ENCODE measurements around the gene PRKCG. TPM values are rescaled to one million over a fixed set of nuclear protein-coding genes. Genes with fewer than 3 reads are reported as not detected.
A peak's percentile ranks its signal among the peaks of the same experiment; 100 is the strongest.

Gene PRKCG
- total RNA-seq, 6 donors from 2014 or later: 0.17 to 1.0 (median 0.39) TPM; not detected in 3

DNA sequence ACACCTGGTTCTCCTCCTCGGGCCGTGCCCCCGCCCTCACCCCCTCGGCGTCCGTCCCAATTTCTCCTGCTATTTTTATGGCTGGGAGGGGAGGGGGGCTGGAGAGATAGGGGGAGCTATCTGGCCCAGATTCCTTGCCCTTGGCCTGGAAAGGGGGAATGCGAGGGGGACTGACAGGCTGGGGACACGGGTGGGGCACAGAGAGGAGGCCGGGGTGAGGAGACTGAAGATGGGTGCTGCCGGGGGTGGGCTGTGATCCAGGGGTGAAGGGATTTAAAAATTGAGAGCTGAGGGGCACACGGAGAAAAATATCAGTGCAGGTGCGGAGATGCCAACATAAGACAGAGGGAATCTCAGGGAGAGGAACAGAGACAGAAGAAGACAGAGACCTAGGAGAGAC lies 2.3 kb downstream of the PRKCG start:
- no peak for DNase-seq
- TF ChIP-seq POLR2A (IDR thresholded peaks at IDR 0.05) (no peak), POLR2AphosphoS5 (IDR thresholded peaks at IDR 0.05) (no peak), EP300 (IDR thresholded peaks at IDR 0.05) (no peak)
- TF ChIP-seq, protein P1, sequence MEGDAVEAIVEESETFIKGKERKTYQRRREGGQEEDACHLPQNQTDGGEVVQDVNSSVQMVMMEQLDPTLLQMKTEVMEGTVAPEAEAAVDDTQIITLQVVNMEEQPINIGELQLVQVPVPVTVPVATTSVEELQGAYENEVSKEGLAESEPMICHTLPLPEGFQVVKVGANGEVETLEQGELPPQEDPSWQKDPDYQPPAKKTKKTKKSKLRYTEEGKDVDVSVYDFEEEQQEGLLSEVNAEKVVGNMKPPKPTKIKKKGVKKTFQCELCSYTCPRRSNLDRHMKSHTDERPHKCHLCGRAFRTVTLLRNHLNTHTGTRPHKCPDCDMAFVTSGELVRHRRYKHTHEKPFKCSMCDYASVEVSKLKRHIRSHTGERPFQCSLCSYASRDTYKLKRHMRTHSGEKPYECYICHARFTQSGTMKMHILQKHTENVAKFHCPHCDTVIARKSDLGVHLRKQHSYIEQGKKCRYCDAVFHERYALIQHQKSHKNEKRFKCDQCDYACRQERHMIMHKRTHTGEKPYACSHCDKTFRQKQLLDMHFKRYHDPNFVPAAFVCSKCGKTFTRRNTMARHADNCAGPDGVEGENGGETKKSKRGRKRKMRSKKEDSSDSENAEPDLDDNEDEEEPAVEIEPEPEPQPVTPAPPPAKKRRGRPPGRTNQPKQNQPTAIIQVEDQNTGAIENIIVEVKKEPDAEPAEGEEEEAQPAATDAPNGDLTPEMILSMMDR (IDR thresholded peaks at IDR 0.05): no peak
- H3K9me3 ChIP-seq: no peaks in the 10 kb centered on the region
- no peak for ATAC-seq (ENCODE audit: low FRiP score in 2 of 2)
- H3K4me3 ChIP-seq: no peak overlapping the region
- peaks cover 0 to 28% (median 23%) of the 10 kb centered on the region in 4 donors for H3K27me3 ChIP-seq
- H3K36me3 ChIP-seq: no peaks in the 10 kb centered on the region
- H3K4me1 ChIP-seq: peaks cover 16 to 21% (median 20%) of the 10 kb centered on the region in 4 donors
- H3K27ac ChIP-seq: no peak overlapping the region
- WGBS, 2 donors: 30 to 31% methylated on average over 12 of the region's 12 CpGs

- no peaks in the 10 kb centered on the region for H3K9me3 ChIP-seq
- H3K27ac ChIP-seq: no peak overlapping the region
- H3K27me3 ChIP-seq: peaks cover 0 to 30% (median 24%) of the 10 kb centered on the region in 4 donors
- TF ChIP-seq, protein P1 (IDR thresholded peaks at IDR 0.05): no peak
- TF ChIP-seq EP300 (IDR thresholded peaks at IDR 0.05): no peak
- TF ChIP-seq POLR2A (IDR thresholded peaks at IDR 0.05): no peak
- TF ChIP-seq POLR2AphosphoS5 (IDR thresholded peaks at IDR 0.05): no peak
- WGBS, 2 donors: 90% methylated on average over 10 of the region's 10 CpGs
- DNase-seq (no peak), ATAC-seq (ENCODE audit: low FRiP score in 2 of 2) (no peak)
- peaks cover 13 to 23% (median 21%) of the 10 kb centered on the region in 4 donors for H3K4me1 ChIP-seq
- no peak overlapping the region for H3K4me3 ChIP-seq
- no peaks in the 10 kb centered on the region for H3K36me3 ChIP-seq
Measured at GRCh38 chr19:53885036-53885435, 3.0 kb downstream of the PRKCG start.

- Histone ChIP-seq H3K4me3 (no peak overlapping the region), H3K9me3 (no peaks in the 10 kb centered on the region), H3K36me3 (no peaks in the 10 kb centered on the region), H3K4me1 (peaks cover 0 to 10% (median 7%) of the 10 kb centered on the region in 4 donors), H3K27ac (no peak overlapping the region), H3K27me3 (peaks cover 0 to 7% (median 0%) of the 10 kb centered on the region in 4 donors)
- ATAC-seq (ENCODE audit: low FRiP score in 2 of 2): no peak
- WGBS, 2 donors: 63 to 73% methylated on average over 17 to 22 of the region's 23 CpGs
- DNase-seq: peak in 1 of 2 donors; percentile 62
- TF ChIP-seq, protein P1 (IDR thresholded peaks at IDR 0.05): no peak
- TF ChIP-seq EP300 (IDR thresholded peaks at IDR 0.05) (no peak), POLR2A (IDR thresholded peaks at IDR 0.05) (no peak), POLR2AphosphoS5 (IDR thresholded peaks at IDR 0.05) (no peak)
Measured at GRCh38 chr19:53892301-53892980, 10.4 kb downstream of the PRKCG start.

GRCh38 chr19:53892981-53893325 lies 11.0 kb downstream of the PRKCG start:
- Histone ChIP-seq H3K27me3 (peaks cover 0 to 7% (median 0%) of the 10 kb centered on the region in 4 donors), H3K27ac (no peak overlapping the region), H3K4me1 (peaks cover 0 to 10% (median 7%) of the 10 kb centered on the region in 4 donors), H3K9me3 (no peaks in the 10 kb centered on the region), H3K4me3 (no peak overlapping the region), H3K36me3 (no peaks in the 10 kb centered on the region)
- TF ChIP-seq POLR2A (IDR thresholded peaks at IDR 0.05) (no peak), EP300 (IDR thresholded peaks at IDR 0.05) (no peak), POLR2AphosphoS5 (IDR thresholded peaks at IDR 0.05) (no peak)
- TF ChIP-seq, protein P1 (IDR thresholded peaks at IDR 0.05): no peak
- ATAC-seq (ENCODE audit: low FRiP score in 2 of 2): no peak
- DNase-seq: no peak
- WGBS, 2 donors: 61 to 62% methylated on average over 8 of the region's 8 CpGs

DNA sequence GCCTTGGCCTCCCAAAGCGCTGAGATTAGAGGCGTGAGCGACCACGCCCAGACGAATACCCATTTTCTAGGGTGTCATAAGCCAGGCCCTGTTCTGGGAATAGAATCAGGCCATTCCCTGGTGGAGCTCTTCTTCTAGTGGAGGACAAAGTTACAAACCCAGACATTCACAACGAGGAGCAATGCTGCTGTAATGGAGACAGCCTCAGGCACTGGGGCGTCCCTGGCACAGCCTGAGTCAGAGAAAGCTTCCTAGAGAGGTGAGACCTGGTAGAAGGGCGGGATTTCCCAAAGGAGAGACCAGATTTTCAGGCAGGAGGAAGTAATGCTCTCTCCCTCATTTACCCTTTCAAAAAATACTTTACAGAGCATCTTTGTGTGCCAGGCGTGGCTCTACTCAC lies 12.7 kb downstream of the PRKCG start:
- ATAC-seq (ENCODE audit: low FRiP score in 2 of 2): no peak
- peaks cover 0 to 13% (median 0%) of the 10 kb centered on the region in 4 donors for H3K27me3 ChIP-seq
- WGBS, 2 donors: 80 to 82% methylated on average over 9 of the region's 9 CpGs

More for the DNA sequence above, 12.7 kb downstream of the PRKCG start:
- Histone ChIP-seq H3K4me3 (no peak overlapping the region), H3K27ac (no peak overlapping the region), H3K36me3 (no peaks in the 10 kb centered on the region), H3K4me1 (peaks cover 0 to 7% (median 4%) of the 10 kb centered on the region in 4 donors), H3K9me3 (no peaks in the 10 kb centered on the region)
- DNase-seq: no peak
- TF ChIP-seq, protein P1 (IDR thresholded peaks at IDR 0.05): no peak
- TF ChIP-seq EP300 (IDR thresholded peaks at IDR 0.05) (no peak), POLR2AphosphoS5 (IDR thresholded peaks at IDR 0.05) (no peak), POLR2A (IDR thresholded peaks at IDR 0.05) (no peak)
